T-helper 2 cell treated with Interferon-gamma antibody and Interleukin-4, amounts not matched to agents 5 μg/mL and 100 μg/mL, for 36 hours (primary cell): ENCODE results near the gene BMPER.

Experiments
- DNase-seq: peaks from one replicate; pipeline ENCODE4 v3.0.0; 2021; ENCODE audit warnings: low spot score
- H3K27ac Mint-ChIP-seq: one replicate; pipeline ENCODE4 v1.8.0; 2021; ENCODE audit warnings: mild to moderate bottlenecking, mixed read lengths
- H3K27me3 Mint-ChIP-seq: one replicate; pipeline ENCODE4 v1.8.0; 2021; ENCODE audit warnings: low read depth, mixed read lengths
- H3K36me3 Mint-ChIP-seq: one replicate; pipeline ENCODE4 v1.8.0; 2021; ENCODE audit warnings: low read depth, mixed read lengths
- H3K4me1 Mint-ChIP-seq: one replicate; pipeline ENCODE4 v1.8.0; 2021; ENCODE audit warnings: low read depth, mixed read lengths
- H3K4me3 Mint-ChIP-seq: one replicate; pipeline ENCODE4 v1.8.0; 2022; ENCODE audit warnings: mild to moderate bottlenecking, moderate library complexity, mixed read lengths
- H3K9me3 Mint-ChIP-seq: one replicate; pipeline ENCODE4 v1.8.0; 2021; ENCODE audit warnings: mixed read lengths

BMPER gene

GRCh38 chr7:33882040-33882837 lies 23.1 kb upstream of the BMPER start:
- Mint-ChIP-seq H3K36me3 (no peaks in the 10 kb centered on the region), H3K9me3 (no peaks in the 10 kb centered on the region), H3K4me1 (no peaks in the 10 kb centered on the region), H3K27me3 (no peaks in the 10 kb centered on the region), H3K4me3 (no peak overlapping the region), H3K27ac (no peak overlapping the region)
- no peak for DNase-seq

GRCh38 chr7:33882950-33883670 lies 22.2 kb upstream of the BMPER start:
- Mint-ChIP-seq H3K27me3 (no peaks in the 10 kb centered on the region), H3K27ac (no peak overlapping the region), H3K4me3 (no peak overlapping the region), H3K4me1 (no peaks in the 10 kb centered on the region), H3K9me3 (no peaks in the 10 kb centered on the region), H3K36me3 (no peaks in the 10 kb centered on the region)
- DNase-seq = no peak

DNA sequence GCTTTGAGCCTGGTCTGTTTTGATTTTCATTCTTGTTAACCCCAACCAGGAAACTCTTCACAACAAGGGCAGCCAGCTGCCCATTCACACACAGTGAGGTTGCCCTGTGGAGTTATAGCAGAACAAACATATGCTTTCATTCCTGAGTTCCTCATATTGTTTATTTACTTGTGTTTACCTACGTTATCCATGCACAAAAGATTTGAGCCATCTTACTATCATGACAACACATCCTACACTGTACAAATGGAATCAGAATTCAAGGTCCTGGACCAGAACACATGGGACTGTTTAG lies 21.7 kb upstream of the BMPER start:
- Mint-ChIP-seq H3K4me1 (no peaks in the 10 kb centered on the region), H3K9me3 (no peaks in the 10 kb centered on the region), H3K27ac (no peak overlapping the region), H3K27me3 (no peaks in the 10 kb centered on the region), H3K36me3 (no peaks in the 10 kb centered on the region), H3K4me3 (no peak overlapping the region)
- DNase-seq = no peak

DNA sequence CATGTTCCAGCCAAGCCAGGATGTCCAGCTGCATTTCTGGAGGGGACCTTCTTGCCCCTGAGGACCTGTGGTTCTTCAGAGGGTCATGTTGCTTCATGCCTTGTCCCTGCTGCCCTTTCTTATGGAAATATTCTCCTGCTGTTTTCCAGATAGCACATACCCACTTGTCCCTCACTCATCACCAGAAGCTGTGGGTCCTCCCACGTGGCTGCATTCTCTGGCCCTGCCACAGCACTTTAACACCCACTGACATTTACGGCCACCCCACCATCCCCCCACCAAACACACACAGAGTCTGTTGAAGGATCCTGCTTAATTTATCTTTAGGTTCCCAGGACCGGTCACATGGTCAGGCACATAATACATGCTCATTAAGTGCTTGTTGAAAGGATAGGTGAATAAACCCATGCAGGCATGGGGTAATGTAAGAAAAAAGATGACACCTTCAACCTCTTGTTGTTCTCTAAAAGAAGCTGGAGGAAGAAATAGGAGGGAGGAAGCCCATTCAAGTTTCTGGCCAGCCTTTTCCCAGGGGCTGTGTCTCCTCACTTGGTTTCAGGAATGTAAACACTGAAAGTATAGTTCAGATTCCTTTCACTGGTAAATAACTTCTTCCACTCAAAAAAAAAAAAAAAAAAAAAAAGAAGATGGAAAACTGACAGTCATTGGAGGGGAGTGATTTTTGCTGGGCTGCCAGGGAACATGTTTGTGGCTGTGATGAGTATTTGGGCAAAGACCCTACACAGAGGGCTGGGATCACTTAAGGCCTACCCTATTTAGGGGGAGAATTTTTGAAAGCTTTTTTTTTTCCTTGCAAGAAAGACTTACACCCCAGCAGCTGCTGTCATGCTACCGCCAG lies 19.8 kb upstream of the BMPER start:
- Mint-ChIP-seq H3K36me3 (no peaks in the 10 kb centered on the region), H3K9me3 (no peaks in the 10 kb centered on the region), H3K27me3 (no peaks in the 10 kb centered on the region), H3K4me1 (no peaks in the 10 kb centered on the region), H3K4me3 (no peak overlapping the region), H3K27ac (no peak overlapping the region)
- DNase-seq = no peak

DNA sequence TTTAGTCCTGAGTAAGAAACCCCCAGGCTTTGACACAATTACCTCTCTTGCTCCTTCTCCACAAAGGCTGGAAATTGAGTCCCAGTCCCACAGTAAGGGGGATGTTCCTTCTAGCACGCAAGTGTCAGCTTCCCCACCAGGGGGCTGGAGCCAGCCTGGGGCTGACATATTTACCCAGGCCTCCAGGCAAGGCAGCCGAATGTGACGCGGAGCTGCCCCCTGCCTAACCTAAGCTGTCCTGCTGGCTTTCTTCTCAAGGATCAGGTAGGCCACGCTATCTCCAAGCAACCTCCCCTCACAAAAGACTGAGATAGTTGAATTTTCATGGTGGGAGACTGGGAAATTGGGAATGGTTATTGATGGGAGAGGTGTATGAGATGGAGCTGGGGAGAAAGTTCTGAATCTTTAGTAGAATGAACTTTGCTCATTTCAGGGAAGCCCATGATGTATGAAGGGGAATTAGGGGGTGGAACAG lies 19.2 kb upstream of the BMPER start:
- no peaks in the 10 kb centered on the region for H3K27me3 Mint-ChIP-seq
- no peaks in the 10 kb centered on the region for H3K4me1 Mint-ChIP-seq
- H3K9me3 Mint-ChIP-seq = no peaks in the 10 kb centered on the region
- DNase-seq = no peak
- H3K36me3 Mint-ChIP-seq = no peaks in the 10 kb centered on the region
- H3K4me3 Mint-ChIP-seq = no peak overlapping the region
- no peak overlapping the region for H3K27ac Mint-ChIP-seq

GRCh38 chr7:33887266-33887975 lies 17.9 kb upstream of the BMPER start:
- Mint-ChIP-seq H3K4me1 (no peaks in the 10 kb centered on the region), H3K9me3 (no peaks in the 10 kb centered on the region), H3K27ac (no peak overlapping the region), H3K27me3 (peaks cover 1% of the 10 kb centered on the region), H3K4me3 (no peak overlapping the region), H3K36me3 (no peaks in the 10 kb centered on the region)
- DNase-seq = no peak

DNA sequence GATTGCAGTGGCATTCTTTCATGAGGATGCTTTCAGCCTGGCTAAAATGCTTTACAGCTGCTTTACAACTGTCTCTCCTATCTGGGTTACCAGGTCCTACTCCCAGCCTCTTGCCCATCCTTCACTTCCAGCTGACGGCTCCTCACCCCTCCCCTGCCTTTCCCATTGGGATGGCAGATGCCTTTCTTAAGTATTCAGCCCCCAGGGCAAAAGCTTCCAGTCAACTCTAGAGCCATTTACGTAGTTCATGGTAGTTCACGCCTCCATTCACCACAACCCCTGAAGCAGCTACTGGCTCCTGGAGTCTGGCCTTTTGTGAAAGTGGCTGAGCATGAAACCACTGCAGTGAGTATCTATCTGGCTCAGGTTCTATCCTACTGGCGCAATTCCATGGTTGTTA lies 17.2 kb upstream of the BMPER start:
- Mint-ChIP-seq H3K27ac (no peak overlapping the region), H3K36me3 (no peaks in the 10 kb centered on the region), H3K4me1 (no peaks in the 10 kb centered on the region), H3K9me3 (no peaks in the 10 kb centered on the region), H3K4me3 (no peak overlapping the region), H3K27me3 (peaks cover 1% of the 10 kb centered on the region)
- no peak for DNase-seq

DNA sequence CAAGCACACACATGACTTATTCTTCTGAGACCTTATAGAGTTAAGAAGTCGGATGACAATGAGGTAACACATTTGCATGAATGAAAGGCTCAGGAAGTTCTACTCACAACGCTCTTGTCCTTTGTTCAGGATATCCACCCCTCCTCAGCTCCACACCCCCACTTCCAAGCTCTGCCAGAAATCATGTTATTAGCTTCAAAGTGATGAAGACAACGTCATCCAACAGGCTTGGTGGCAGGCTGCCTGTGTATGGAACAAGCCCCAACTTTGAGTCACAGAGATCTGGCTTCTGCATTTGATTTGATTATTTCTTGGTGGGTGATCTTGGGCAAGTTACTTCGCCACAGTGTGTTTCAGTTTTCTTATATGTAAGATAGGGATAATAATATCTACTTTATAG lies 12.4 kb upstream of the BMPER start:
- no peak overlapping the region for H3K4me3 Mint-ChIP-seq
- no peak overlapping the region for H3K27ac Mint-ChIP-seq

GRCh38 chr7:33893377-33893776 lies 12.0 kb upstream of the BMPER start:
- H3K36me3 Mint-ChIP-seq = no peaks in the 10 kb centered on the region
- no peak overlapping the region for H3K4me3 Mint-ChIP-seq
- no peak for DNase-seq
- no peaks in the 10 kb centered on the region for H3K9me3 Mint-ChIP-seq
- H3K4me1 Mint-ChIP-seq = peaks cover 2% of the 10 kb centered on the region
- no peak overlapping the region for H3K27ac Mint-ChIP-seq
- H3K27me3 Mint-ChIP-seq = peaks cover 5% of the 10 kb centered on the region

More for the DNA sequence above, 12.4 kb upstream of the BMPER start:
- peaks cover 2% of the 10 kb centered on the region for H3K4me1 Mint-ChIP-seq
- H3K9me3 Mint-ChIP-seq = no peaks in the 10 kb centered on the region
- peaks cover 4% of the 10 kb centered on the region for H3K27me3 Mint-ChIP-seq
- no peaks in the 10 kb centered on the region for H3K36me3 Mint-ChIP-seq
- DNase-seq = no peak

DNA sequence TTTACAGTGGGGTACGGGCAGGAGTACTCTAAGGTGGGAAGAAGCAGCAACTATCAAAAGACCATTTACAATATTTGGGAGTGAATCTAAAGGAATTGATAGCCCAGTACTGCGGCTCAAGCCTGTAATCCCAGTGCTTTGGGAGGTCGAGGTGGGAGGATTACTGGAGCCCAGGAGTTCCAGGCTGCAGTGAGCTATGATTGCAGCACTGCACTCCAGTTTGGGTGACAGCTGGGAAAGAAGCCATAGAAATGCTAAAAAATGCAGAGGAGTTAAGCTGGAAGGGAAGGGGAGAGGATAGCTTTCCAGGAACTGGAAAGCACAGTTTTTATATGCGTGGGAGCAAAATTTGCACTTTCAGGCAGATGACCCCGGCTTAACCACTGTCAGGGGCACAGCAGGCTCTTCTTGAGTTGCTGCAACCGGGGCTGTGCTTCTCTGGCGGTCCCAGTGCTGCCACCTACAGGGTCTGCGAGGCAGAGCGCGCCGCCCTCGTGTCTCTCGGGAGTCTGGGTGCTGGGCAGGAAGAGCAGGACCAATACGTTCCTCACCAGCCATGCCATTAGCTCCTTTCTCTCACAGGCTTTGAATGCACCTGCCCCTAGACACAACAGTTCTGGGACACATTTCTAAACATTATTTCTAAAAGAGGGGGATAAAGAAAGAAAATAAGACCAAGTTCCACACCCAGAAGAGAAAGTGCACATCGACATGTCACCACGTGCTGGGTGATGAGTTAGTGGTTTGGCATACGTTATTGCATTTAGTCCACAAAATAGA lies 10.1 kb upstream of the BMPER start:
- H3K9me3 Mint-ChIP-seq = no peaks in the 10 kb centered on the region
- H3K36me3 Mint-ChIP-seq = no peaks in the 10 kb centered on the region
- H3K4me1 Mint-ChIP-seq = peaks cover 2% of the 10 kb centered on the region
- DNase-seq = peak; percentile 52
- H3K4me3 Mint-ChIP-seq = no peak overlapping the region
- H3K27ac Mint-ChIP-seq = no peak overlapping the region
- peaks cover 6% of the 10 kb centered on the region for H3K27me3 Mint-ChIP-seq

DNA sequence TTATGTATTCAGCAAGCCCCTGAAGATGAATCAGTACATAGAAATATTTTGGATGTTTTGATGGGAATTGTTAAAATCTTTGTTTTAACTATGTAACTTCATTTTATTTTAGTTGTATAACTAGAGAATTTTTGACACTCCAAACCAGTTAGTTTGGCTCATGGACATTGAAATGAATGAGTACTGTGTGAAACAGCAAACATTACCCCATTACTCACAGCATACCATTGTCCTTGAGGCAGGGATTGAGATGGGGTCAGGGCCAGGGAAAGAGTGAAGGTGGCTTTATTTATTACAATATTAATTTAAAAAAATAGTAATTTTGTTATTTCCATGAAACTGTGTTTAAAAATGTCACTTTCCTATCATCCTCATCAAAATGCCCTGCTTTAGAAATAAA lies 4.8 kb upstream of the BMPER start:
- no peak overlapping the region for H3K4me3 Mint-ChIP-seq
- H3K36me3 Mint-ChIP-seq = no peaks in the 10 kb centered on the region
- peaks cover 32% of the 10 kb centered on the region for H3K27me3 Mint-ChIP-seq
- no peak overlapping the region for H3K27ac Mint-ChIP-seq
- H3K4me1 Mint-ChIP-seq = peaks cover 1% of the 10 kb centered on the region
- no peaks in the 10 kb centered on the region for H3K9me3 Mint-ChIP-seq
- DNase-seq = no peak

DNA sequence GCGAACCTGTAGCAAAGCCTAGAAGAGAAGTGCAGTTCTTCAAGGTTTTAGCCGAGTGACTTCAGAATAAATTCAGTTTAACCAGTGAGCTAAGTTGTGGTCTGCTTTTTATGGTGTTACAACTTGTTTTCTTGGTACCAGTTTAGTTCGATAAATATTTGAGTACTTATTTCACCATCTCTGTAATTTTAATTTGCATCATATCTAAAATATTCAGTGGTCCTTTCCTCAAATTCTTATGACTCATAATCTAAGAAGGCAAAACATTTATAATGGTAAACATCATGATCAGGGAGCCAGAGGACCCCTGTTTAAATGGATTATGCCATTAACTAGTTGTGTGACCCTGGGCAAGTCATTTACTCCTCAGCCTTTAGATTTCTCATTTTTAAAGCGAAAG lies 4.1 kb upstream of the BMPER start:
- peaks cover 1% of the 10 kb centered on the region for H3K4me1 Mint-ChIP-seq
- DNase-seq = no peak
- no peaks in the 10 kb centered on the region for H3K9me3 Mint-ChIP-seq
- no peak overlapping the region for H3K27ac Mint-ChIP-seq
- no peak overlapping the region for H3K4me3 Mint-ChIP-seq
- H3K36me3 Mint-ChIP-seq = no peaks in the 10 kb centered on the region
- H3K27me3 Mint-ChIP-seq = peaks cover 36% of the 10 kb centered on the region

- Mint-ChIP-seq H3K9me3 (no peaks in the 10 kb centered on the region), H3K36me3 (no peaks in the 10 kb centered on the region), H3K27me3 (peaks cover 43% of the 10 kb centered on the region), H3K4me1 (peaks cover 1% of the 10 kb centered on the region), H3K27ac (no peak overlapping the region), H3K4me3 (no peak overlapping the region)
- DNase-seq = no peak
These were observed 3.5 kb upstream of the BMPER start for GRCh38 chr7:33901847-33902246.
